T-helper 1 cell treated with Interleukin-12 subunit alpha and Interleukin-12 subunit beta and Interleukin-4 antibody, amounts not matched to agents 30 μg/mL and 1 μg/mL, for 36 hours (primary cell): Measurements from ENCODE around the gene DIS3L.
"Not testable (repeated sequence)": the region's sequence is repeated elsewhere in the genome, so short reads cannot be mapped to it uniquely, and the experiment has no call there.

Experiments used
- H3K27ac Mint-ChIP-seq: one replicate; pipeline ENCODE4 v1.8.0; 2021; ENCODE audit warnings: mild to moderate bottlenecking, mixed read lengths
- H3K27me3 Mint-ChIP-seq: one replicate; pipeline ENCODE4 v1.8.0; 2021; ENCODE audit warnings: low read depth, mixed read lengths
- H3K36me3 Mint-ChIP-seq: one replicate; pipeline ENCODE4 v1.8.0; 2021; ENCODE audit warnings: low read depth, mixed read lengths
- H3K4me1 Mint-ChIP-seq: one replicate; pipeline ENCODE4 v1.8.0; 2021; ENCODE audit warnings: low read depth, mixed read lengths
- H3K4me3 Mint-ChIP-seq: one replicate; pipeline ENCODE4 v1.8.0; 2021; ENCODE audit warnings: mild to moderate bottlenecking, moderate library complexity, mixed read lengths
- H3K9me3 Mint-ChIP-seq: one replicate; pipeline ENCODE4 v1.8.0; 2021; ENCODE audit warnings: mixed read lengths

The DIS3L gene

GRCh38 chr15:66262837-66263236 is 30.5 kb upstream of the DIS3L start:
- H3K4me1 Mint-ChIP-seq, H3K36me3 Mint-ChIP-seq, H3K27ac Mint-ChIP-seq, H3K4me3 Mint-ChIP-seq: not testable (repeated sequence)
- H3K9me3 Mint-ChIP-seq = peaks cover 11% of the 10 kb centered on the region
- H3K27me3 Mint-ChIP-seq = peaks cover 46% of the 10 kb centered on the region

- Mint-ChIP-seq H3K9me3 (peaks cover 11% of the 10 kb centered on the region), H3K27me3 (peaks cover 43% of the 10 kb centered on the region), H3K4me3 (no peak overlapping the region), H3K36me3 (peaks cover 2% of the 10 kb centered on the region), H3K27ac (no peak overlapping the region), H3K4me1 (no peaks in the 10 kb centered on the region)
These were observed 28.4 kb upstream of the DIS3L start for GRCh38 chr15:66264859-66265513.

DNA sequence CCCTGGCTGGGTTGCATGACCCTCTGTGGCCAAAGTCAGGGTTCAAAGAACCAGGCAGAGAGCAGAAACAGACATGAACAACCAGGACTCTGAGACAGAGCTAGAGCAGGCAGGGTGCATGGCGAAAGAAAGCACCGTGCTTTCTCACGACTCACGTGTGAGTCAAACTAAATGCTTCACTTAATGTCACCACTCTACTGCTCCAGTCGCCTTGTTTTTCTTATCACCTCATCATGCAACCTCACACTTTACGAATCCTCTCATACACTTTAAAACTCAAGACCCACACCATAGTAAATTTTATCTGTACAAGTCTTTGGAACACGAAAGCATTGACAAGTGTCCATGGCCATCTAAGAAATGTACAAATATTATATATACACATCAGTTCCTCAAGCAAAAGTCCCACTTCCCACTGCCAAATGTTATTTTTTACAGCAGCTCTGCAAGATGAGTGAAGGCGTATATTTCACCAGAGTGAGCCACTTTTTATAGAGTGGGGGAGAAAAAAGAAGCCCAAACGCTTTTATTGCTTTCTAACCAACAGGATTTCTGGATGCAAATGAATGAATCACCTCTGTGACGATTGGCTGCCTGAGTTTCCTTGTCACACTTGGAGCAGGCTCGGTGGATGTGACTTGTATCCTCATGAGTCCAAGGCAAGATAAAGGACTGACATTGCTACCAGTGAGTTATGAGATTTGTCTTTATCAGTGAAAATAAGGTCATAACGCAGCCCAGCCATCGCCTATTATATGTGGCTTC is 23.9 kb upstream of the DIS3L start:
- H3K9me3 Mint-ChIP-seq = no peaks in the 10 kb centered on the region
- no peaks in the 10 kb centered on the region for H3K4me1 Mint-ChIP-seq
- no peak overlapping the region for H3K27ac Mint-ChIP-seq
- peaks cover 25% of the 10 kb centered on the region for H3K27me3 Mint-ChIP-seq
- no peaks in the 10 kb centered on the region for H3K36me3 Mint-ChIP-seq
- no peak overlapping the region for H3K4me3 Mint-ChIP-seq

GRCh38 chr15:66270932-66271331 is 22.4 kb upstream of the DIS3L start:
- Mint-ChIP-seq H3K27me3 (peaks cover 26% of the 10 kb centered on the region), H3K4me1 (no peaks in the 10 kb centered on the region), H3K4me3 (no peak overlapping the region), H3K27ac (no peak overlapping the region), H3K36me3 (no peaks in the 10 kb centered on the region), H3K9me3 (no peaks in the 10 kb centered on the region)

- Mint-ChIP-seq H3K9me3 (no peaks in the 10 kb centered on the region), H3K27ac (no peak overlapping the region), H3K4me3 (no peak overlapping the region), H3K36me3 (no peaks in the 10 kb centered on the region), H3K27me3 (peaks cover 12% of the 10 kb centered on the region), H3K4me1 (no peaks in the 10 kb centered on the region)
These were observed 18.0 kb upstream of the DIS3L start for GRCh38 chr15:66275352-66275751.

DNA sequence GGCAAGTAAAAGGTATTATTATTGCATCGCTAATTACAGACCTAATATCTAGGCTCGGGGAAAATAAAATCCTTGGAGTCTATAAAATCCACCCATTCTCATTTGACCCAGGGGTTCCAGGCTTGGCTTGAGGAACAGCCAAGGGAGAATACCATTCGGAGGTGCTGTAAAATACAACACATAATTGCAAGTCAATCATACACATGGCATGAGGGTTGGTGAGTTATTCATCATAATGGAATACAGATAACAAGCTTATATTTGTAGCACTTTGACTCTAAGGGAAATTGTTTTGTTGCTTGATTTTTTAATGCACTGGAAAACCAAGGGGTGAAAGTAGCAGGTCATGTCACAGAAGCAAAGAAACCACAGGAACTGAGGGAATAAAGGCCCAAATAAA is 16.8 kb upstream of the DIS3L start:
- H3K4me1 Mint-ChIP-seq = no peaks in the 10 kb centered on the region
- peaks cover 7% of the 10 kb centered on the region for H3K27me3 Mint-ChIP-seq
- no peaks in the 10 kb centered on the region for H3K9me3 Mint-ChIP-seq
- H3K27ac Mint-ChIP-seq = no peak overlapping the region
- H3K4me3 Mint-ChIP-seq = no peak overlapping the region
- H3K36me3 Mint-ChIP-seq = no peaks in the 10 kb centered on the region

DNA sequence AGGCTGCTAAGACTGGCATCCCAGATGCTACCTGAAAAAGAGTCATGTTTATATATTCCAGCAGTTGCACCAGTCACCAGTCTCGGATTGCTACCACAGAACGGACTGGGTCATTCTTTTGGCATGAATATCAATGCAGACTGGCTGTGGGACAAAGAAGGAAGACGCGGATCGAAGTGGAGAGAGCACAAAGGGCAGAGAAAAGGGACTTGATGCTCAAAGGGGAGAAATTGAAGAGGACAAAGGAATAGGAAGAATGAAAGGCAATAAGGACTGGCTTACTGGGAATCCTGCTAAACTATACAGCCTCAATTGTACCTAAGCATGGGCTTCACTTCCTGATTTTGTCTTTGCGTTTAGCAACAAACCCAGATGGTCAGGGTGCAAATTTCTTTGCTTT is 15.3 kb upstream of the DIS3L start:
- no peaks in the 10 kb centered on the region for H3K4me1 Mint-ChIP-seq
- H3K27me3 Mint-ChIP-seq = peaks cover 15% of the 10 kb centered on the region
- H3K4me3 Mint-ChIP-seq = no peak overlapping the region
- no peak overlapping the region for H3K27ac Mint-ChIP-seq
- no peaks in the 10 kb centered on the region for H3K9me3 Mint-ChIP-seq
- H3K36me3 Mint-ChIP-seq = no peaks in the 10 kb centered on the region

- Mint-ChIP-seq H3K4me3 (no peak overlapping the region), H3K27me3 (peaks cover 21% of the 10 kb centered on the region), H3K36me3 (no peaks in the 10 kb centered on the region), H3K9me3 (no peaks in the 10 kb centered on the region), H3K4me1 (no peaks in the 10 kb centered on the region), H3K27ac (no peak overlapping the region)
These were observed 14.7 kb upstream of the DIS3L start for GRCh38 chr15:66278671-66279070.

- H3K9me3 Mint-ChIP-seq = no peaks in the 10 kb centered on the region
- H3K27ac Mint-ChIP-seq = no peak overlapping the region
- H3K4me1 Mint-ChIP-seq = no peaks in the 10 kb centered on the region
- H3K27me3 Mint-ChIP-seq = peaks cover 14% of the 10 kb centered on the region
- H3K4me3 Mint-ChIP-seq = no peak overlapping the region
- no peaks in the 10 kb centered on the region for H3K36me3 Mint-ChIP-seq
These were observed 9.1 kb upstream of the DIS3L start for GRCh38 chr15:66284271-66284670.

DNA sequence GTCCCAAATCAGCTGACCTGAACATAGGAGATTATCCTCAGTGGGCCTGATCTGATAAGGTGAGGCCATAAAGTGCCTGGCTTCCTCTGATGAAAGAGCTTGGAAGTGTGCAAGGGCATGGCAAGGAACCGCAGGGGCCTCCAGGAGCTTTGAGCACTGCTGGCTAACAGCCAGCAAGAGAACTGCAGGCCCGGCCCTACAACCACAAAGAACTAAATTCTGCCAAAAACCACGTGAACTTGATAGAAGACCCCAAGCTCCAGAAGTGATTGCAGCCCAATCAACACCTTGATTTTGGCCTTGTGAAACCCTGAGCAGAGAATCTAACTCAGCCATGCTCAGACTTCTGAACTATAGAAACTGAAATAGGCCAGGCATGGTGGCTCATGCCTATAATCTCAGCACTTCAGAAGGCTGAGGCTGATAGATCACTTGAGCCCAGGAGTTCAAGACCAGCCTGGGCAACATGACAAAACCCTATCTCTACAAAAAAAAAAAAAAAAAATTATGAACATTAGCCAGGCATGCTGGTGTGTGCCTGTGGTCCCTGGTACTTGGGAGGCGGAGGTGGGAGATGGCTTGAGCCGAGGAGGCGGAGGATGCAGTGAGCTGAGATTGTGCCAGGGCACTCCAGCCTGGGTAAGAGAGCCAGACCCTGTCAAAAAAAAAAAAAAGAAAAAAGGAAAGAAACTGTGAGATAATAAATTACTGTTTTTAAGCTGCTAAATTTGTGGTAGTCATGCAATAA is 7.7 kb upstream of the DIS3L start:
- Mint-ChIP-seq H3K36me3 (no peaks in the 10 kb centered on the region), H3K4me1 (peaks cover 4% of the 10 kb centered on the region), H3K27me3 (peaks cover 14% of the 10 kb centered on the region), H3K27ac (no peak overlapping the region), H3K9me3 (no peaks in the 10 kb centered on the region), H3K4me3 (no peak overlapping the region)

- Mint-ChIP-seq H3K9me3 (no peaks in the 10 kb centered on the region), H3K27ac (no peak overlapping the region), H3K4me1 (peaks cover 13% of the 10 kb centered on the region), H3K36me3 (no peaks in the 10 kb centered on the region), H3K27me3 (peaks cover 9% of the 10 kb centered on the region), H3K4me3 (no peak overlapping the region)
These were observed 5.8 kb upstream of the DIS3L start for GRCh38 chr15:66287461-66288057.

GRCh38 chr15:66288093-66288492 is 5.3 kb upstream of the DIS3L start:
- peaks cover 14% of the 10 kb centered on the region for H3K4me1 Mint-ChIP-seq
- no peak overlapping the region for H3K4me3 Mint-ChIP-seq
- no peak overlapping the region for H3K27ac Mint-ChIP-seq
- H3K9me3 Mint-ChIP-seq = no peaks in the 10 kb centered on the region
- H3K27me3 Mint-ChIP-seq = peaks cover 5% of the 10 kb centered on the region
- H3K36me3 Mint-ChIP-seq = no peaks in the 10 kb centered on the region

DNA sequence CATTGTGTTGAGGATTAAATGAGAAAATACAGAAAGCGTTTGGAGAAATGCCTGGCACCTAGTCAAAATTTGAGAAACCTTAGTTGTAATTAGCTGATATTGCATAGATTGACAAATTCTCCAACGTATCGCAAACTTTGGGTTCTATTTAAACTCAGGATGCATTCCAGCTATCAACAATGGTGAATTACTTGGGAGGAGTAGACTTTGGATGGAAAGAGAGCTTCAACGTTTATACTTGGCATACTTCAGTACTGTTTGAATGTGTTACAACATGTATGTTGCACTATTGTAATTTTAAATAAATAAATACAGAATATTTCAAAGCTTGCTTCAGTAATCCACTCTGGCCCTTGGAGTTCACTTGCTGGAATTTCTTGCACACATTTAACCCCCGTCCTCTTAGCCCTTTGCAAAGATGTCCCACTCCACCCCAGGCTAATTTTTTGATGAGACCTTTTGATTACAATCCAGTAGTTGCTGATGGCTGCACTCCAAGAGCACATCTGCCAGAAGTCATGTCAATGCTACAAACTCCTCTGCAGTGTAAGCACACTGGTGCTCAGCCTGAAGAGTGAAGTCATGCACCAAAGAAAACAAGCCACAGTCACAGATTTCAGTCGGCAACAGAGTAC is 4.7 kb upstream of the DIS3L start:
- H3K27ac Mint-ChIP-seq = no peak overlapping the region
- no peaks in the 10 kb centered on the region for H3K27me3 Mint-ChIP-seq
- peaks cover 14% of the 10 kb centered on the region for H3K4me1 Mint-ChIP-seq
- no peaks in the 10 kb centered on the region for H3K9me3 Mint-ChIP-seq
- H3K36me3 Mint-ChIP-seq = no peaks in the 10 kb centered on the region
- no peak overlapping the region for H3K4me3 Mint-ChIP-seq

DNA sequence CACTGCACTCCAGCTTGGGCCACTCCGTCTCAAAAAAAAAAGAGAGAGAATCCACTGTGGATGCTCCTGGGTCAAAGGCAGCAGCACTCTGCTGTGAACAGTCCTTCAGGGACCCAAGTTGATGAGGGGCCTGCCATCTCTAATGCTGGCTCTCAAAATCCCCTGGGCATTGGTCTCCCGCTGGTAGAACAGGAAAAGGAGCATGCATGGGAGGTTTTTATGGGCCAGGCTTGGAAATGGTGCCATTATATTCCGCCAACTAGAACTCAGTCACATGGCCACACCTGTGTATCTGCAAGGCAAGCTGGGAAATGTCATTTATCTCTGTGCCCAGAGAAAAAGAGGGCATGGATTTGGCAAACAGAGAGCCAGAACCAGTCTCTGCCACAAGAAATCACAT is 3.4 kb upstream of the DIS3L start:
- no peaks in the 10 kb centered on the region for H3K9me3 Mint-ChIP-seq
- no peaks in the 10 kb centered on the region for H3K27me3 Mint-ChIP-seq
- peaks cover 4% of the 10 kb centered on the region for H3K36me3 Mint-ChIP-seq
- peaks cover 24% of the 10 kb centered on the region for H3K4me1 Mint-ChIP-seq
- no peak overlapping the region for H3K27ac Mint-ChIP-seq
- no peak overlapping the region for H3K4me3 Mint-ChIP-seq
